HepG2 (cell line): ENCODE data around the gene ELP1. TPM values are rescaled to one million over a fixed set of nuclear protein-coding genes. Genes with fewer than 3 reads are reported as not detected.

Experiments used
- polyA plus RNA-seq, 8 experiments: library from polyadenylated mRNA; depleted of rRNA in 3 of 8; stranded (reverse) in 7 of 8; unstranded in 1 of 8; fragments of >200 nt; fragmentation: Illumina TruSeq in 4 of 8; extraction: Trizol in 4 of 8; gene quantifications; 2 replicates each; pipeline versions ENCODE4 v1.2.1 to v1.2.3, GENCODE V29; 2011 to 2016; ENCODE audit warnings: low read depth in 4 of 8, missing spikeins in 1 of 8, mixed read lengths in 1 of 8; ENCODE audit not compliant: insufficient read depth in 1 of 8
- small RNA-seq, 3 experiments: library from RNA; depleted of rRNA; stranded (forward); fragments of <200 nt; gene quantifications; one replicate each; pipeline ENCODE3, GENCODE V24; 2012; ENCODE audit warnings: low read depth in 2 of 3, low replicate concordance in 1 of 3; ENCODE audit not compliant: insufficient read length in 3 of 3, insufficient read depth in 2 of 3
- total RNA-seq, 5 experiments: library from RNA; depleted of rRNA; stranded (reverse); fragments of >200 nt; fragmentation: Illumina TruSeq; extraction: Trizol; gene quantifications; 2 replicates each; pipeline ENCODE4 v1.2.3, GENCODE V29; 2016; ENCODE audit warnings: low read depth in 1 of 5

The ELP1 gene
- total and polyA plus RNA-seq, 2 of the 13 experiments (the other 11 are each of a cell fraction or from before 2014, with no cell fraction given), result 157 to 275 TPM

Small RNA genes lying within 50 kb of the gene (small RNA-seq; reads per million reads assigned to genes)
- gene AL359692.1, result 0 reads per million in 3 experiments

Other genes with a start within 250 kb of the ELP1 start
- gene ACTL7B, start 78.1 kb downstream of the ELP1 start, total RNA-seq (2016; rRNA removed; fragmentation: Illumina TruSeq; extraction: Trizol), result 0.07 TPM in 1 of 2 replicates, not detected in the other
- 0.07 and 0.11 TPM in 2 replicates for gene ACTL7B, start 78.1 kb downstream of the ELP1 start, polyA plus RNA-seq (2011; rRNA removed)
- gene ACTL7A, start 71.9 kb downstream of the ELP1 start, total RNA-seq (2016; rRNA removed; fragmentation: Illumina TruSeq; extraction: Trizol), result not detected in 2 replicates
- not detected in 2 replicates for gene ACTL7A, start 71.9 kb downstream of the ELP1 start, polyA plus RNA-seq (2011; rRNA removed)
- gene ABITRAM, start 276 bp upstream of the ELP1 start, total RNA-seq (2016; rRNA removed; fragmentation: Illumina TruSeq; extraction: Trizol), result 10.2 and 16.3 TPM in 2 replicates
- gene ABITRAM, start 276 bp upstream of the ELP1 start, polyA plus RNA-seq (2011; rRNA removed), result 18.5 and 21.6 TPM in 2 replicates
- 162 and 227 TPM in 2 replicates for gene CTNNAL1, start 79.4 kb upstream of the ELP1 start, total RNA-seq (2016; rRNA removed; fragmentation: Illumina TruSeq; extraction: Trizol)
- gene CTNNAL1, start 79.4 kb upstream of the ELP1 start, polyA plus RNA-seq (2011; rRNA removed), result 19.9 and 32.0 TPM in 2 replicates
- 39.7 and 55.4 TPM in 2 replicates for gene TMEM245, start 185.8 kb upstream of the ELP1 start, total RNA-seq (2016; rRNA removed; fragmentation: Illumina TruSeq; extraction: Trizol)
- gene TMEM245, start 185.8 kb upstream of the ELP1 start, polyA plus RNA-seq (2011; rRNA removed), result 40.1 and 53.5 TPM in 2 replicates
- 0.02 TPM in 1 of 2 replicates, not detected in the other for gene FRRS1L, start 233.1 kb upstream of the ELP1 start, total RNA-seq (2016; rRNA removed; fragmentation: Illumina TruSeq; extraction: Trizol)
- 0.01 and 0.03 TPM in 2 replicates for gene FRRS1L, start 233.1 kb upstream of the ELP1 start, polyA plus RNA-seq (2011; rRNA removed)